PC-9 (cell line): ENCODE measurements around the gene JADE2. TPM values are rescaled to one million over a fixed set of nuclear protein-coding genes. Genes with fewer than 3 reads are reported as not detected.

Experiments used
- BruUV-seq: library from RNA; stranded (reverse); fragments of 400-500 nt; replicated peaks from 2 replicates; lab custom pipeline; 2021; lab: Mats Ljungman, UMichigan
- CTCF ChIA-PET: fragments of 300-600 bp; sonication (Branson Sonifier 250); formaldehyde crosslinking; loops from one replicate; lab custom pipeline; 2022; ENCODE audit warnings: antibody characterized with exemption; lab: Charles Lee
- POLR2A ChIA-PET: fragments of 300-600 bp; sonication (Branson Sonifier 250); formaldehyde crosslinking; loops from one replicate; lab custom pipeline; 2022; ENCODE audit warnings: antibody characterized with exemption; ENCODE audit not compliant: unreplicated experiment; lab: Charles Lee
- DNase-seq, 2 experiments: peaks; one replicate each; pipeline versions ENCODE4 v3.0.0 to v3.0.0-alpha.2; 2015 to 2022; ENCODE audit warnings: mixed read lengths in 1 of 2
- H2AFZ ChIP-seq: fragments of 200-600 bp; sonication (generic); 2 replicates; pipeline ENCODE4 v1.8.1; 2017; ENCODE audit warnings: antibody characterized with exemption
- H3F3A ChIP-seq: fragments of 200-600 bp; sonication (generic); 2 replicates; pipeline ENCODE4 v1.8.1; 2017; ENCODE audit warnings: antibody characterized with exemption, mild to moderate bottlenecking, low read depth; ENCODE audit not compliant: insufficient read depth
- H3K27ac ChIP-seq: fragments of 200-600 bp; sonication (generic); 2 replicates; pipeline ENCODE4 v1.6.1; 2016; ENCODE audit warnings: mixed run types
- H3K27me3 ChIP-seq: fragments of 200-600 bp; sonication (generic); 2 replicates; pipeline ENCODE4 v1.6.1; 2016; ENCODE audit warnings: low read depth, mixed run types; ENCODE audit not compliant: insufficient read depth
- H3K36me3 ChIP-seq: fragments of 200-600 bp; sonication (generic); 2 replicates; pipeline ENCODE4 v1.6.1; 2016; ENCODE audit warnings: low read depth, mixed run types
- H3K4me1 ChIP-seq: fragments of 200-600 bp; sonication (generic); replicated peaks from 2 replicates; pipeline ENCODE4 v1.6.1; 2016; ENCODE audit warnings: mixed run types; ENCODE audit not compliant: insufficient read depth
- H3K4me2 ChIP-seq: fragments of 200-600 bp; sonication (generic); 2 replicates; pipeline ENCODE4 v1.6.1; 2017; ENCODE audit warnings: mixed run types
- H3K4me3 ChIP-seq: fragments of 200-600 bp; sonication (generic); 2 replicates; pipeline ENCODE4 v1.6.1; 2016; ENCODE audit warnings: mixed run types
- H3K79me2 ChIP-seq: fragments of 200-600 bp; sonication (generic); 2 replicates; pipeline ENCODE4 v1.6.1; 2017; ENCODE audit warnings: low read depth, mixed run types
- H3K9me2 ChIP-seq: fragments of 200-600 bp; sonication (generic); 2 replicates; pipeline ENCODE4 v1.8.1; 2017; ENCODE audit warnings: mild to moderate bottlenecking; ENCODE audit not compliant: insufficient read depth
- H3K9me3 ChIP-seq: fragments of 200-600 bp; sonication (generic); 2 replicates; pipeline ENCODE4 v1.8.1; 2016; ENCODE audit warnings: low read depth; ENCODE audit not compliant: insufficient read depth
- H4K20me1 ChIP-seq: fragments of 200-600 bp; sonication (generic); 2 replicates; pipeline ENCODE4 v1.8.1; 2017; ENCODE audit not compliant: insufficient read depth
- EZH2 ChIP-seq: fragments of 200-600 bp; sonication (generic); IDR thresholded peaks from 2 replicates; pipeline ENCODE4 v1.8.0; 2017; ENCODE audit warnings: antibody characterized with exemption, low read depth
- intact Hi-C: fragments of 100-400 bp; cut with micrococcal nuclease; formaldehyde crosslinking; loops from one replicate; pipeline ENCODE4 v1.10.0; 2022; ENCODE audit not compliant: unreplicated experiment
- total RNA-seq: library from RNA; stranded (reverse); gene quantifications from 2 replicates; pipeline ENCODE4 v1.2.3, GENCODE V29; 2021
- TF ChIP-seq, protein P1 (sequence below): fragments of 200-600 bp; sonication (generic); conservative IDR thresholded peaks from 2 replicates; pipeline ENCODE4 v1.6.1; 2017; ENCODE audit warnings: mixed run types, antibody characterized with exemption, mild to moderate bottlenecking, moderate library complexity

JADE2 gene
- total RNA-seq, 1 experiment from 2014 or later = 82.1 TPM

DNA sequence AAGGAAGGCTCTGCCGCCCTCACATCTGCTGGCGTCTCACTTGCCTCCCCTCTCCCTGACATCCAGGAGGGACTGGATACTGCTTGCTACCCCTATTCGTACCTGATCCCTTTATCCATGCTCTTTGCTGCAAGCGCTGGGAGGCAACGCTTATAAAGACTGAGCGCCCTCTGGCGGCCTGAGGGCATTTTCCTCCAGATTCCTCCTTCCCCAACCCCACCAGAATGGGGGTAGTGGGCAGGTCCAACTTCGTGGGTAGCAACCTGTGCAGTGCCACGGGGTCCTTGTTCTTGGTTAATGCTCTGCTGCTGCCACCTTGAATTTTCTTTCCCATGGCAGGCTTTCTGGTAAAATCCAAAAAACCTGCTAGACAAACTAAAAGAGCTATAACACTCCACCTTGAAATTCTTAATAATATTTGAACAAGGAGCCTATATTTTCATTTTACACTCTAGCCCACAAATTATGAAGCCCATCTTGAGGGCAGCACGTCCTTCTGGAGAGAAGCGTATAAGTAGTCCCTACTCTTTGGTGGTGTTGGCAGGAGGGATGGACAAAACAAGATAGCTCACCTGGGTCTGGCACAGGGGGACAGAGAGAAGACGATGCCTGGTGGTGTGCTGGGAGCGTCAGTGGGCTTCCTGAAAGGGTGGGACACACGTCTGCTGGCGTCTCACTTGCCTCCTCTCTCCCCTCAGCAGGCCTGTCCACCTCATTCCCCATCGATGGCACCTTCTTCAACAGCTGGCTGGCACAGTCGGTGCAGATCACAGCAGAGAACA lies 52.5 kb downstream of the JADE2 start:
- Histone ChIP-seq H4K20me1 (peaks cover 12% of the 10 kb centered on the region), H3K4me2 (no peak overlapping the region), H3K27me3 (no peaks in the 10 kb centered on the region), H3K9me3 (no peaks in the 10 kb centered on the region), H3K79me2 (no peaks in the 10 kb centered on the region), H3K4me3 (no peak overlapping the region), H3K36me3 (no peaks in the 10 kb centered on the region), H3K4me1 (no peaks in the 10 kb centered on the region), H3K9me2 (no peaks in the 10 kb centered on the region), H3F3A (no peaks in the 10 kb centered on the region; the same call in 1 of the 2 replicates), H2AFZ (no peak overlapping the region), H3K27ac (no peak overlapping the region)
- no TSS peak for BruUV-seq
- ChIA-PET POLR2A (no interaction called here), CTCF (interaction anchor here (0.6 to 1.1 kb wide), 3 partner anchors 90 to 207 kb away, joined by 3 to 6 read pairs (median 3); partner anchors contain the start of gene UBE2B)
- intact Hi-C loops = loop anchor here (1.0 to 5.0 kb wide), 4 partner anchors 51 to 277 kb away; partner anchors contain the start of genes CDKN2AIPNL and UBE2B
- TF ChIP-seq, protein P1, sequence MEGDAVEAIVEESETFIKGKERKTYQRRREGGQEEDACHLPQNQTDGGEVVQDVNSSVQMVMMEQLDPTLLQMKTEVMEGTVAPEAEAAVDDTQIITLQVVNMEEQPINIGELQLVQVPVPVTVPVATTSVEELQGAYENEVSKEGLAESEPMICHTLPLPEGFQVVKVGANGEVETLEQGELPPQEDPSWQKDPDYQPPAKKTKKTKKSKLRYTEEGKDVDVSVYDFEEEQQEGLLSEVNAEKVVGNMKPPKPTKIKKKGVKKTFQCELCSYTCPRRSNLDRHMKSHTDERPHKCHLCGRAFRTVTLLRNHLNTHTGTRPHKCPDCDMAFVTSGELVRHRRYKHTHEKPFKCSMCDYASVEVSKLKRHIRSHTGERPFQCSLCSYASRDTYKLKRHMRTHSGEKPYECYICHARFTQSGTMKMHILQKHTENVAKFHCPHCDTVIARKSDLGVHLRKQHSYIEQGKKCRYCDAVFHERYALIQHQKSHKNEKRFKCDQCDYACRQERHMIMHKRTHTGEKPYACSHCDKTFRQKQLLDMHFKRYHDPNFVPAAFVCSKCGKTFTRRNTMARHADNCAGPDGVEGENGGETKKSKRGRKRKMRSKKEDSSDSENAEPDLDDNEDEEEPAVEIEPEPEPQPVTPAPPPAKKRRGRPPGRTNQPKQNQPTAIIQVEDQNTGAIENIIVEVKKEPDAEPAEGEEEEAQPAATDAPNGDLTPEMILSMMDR = peak; percentile 84
- no peak for TF ChIP-seq EZH2
- peak in 1 of 2 experiments; percentile 69 for DNase-seq

DNA sequence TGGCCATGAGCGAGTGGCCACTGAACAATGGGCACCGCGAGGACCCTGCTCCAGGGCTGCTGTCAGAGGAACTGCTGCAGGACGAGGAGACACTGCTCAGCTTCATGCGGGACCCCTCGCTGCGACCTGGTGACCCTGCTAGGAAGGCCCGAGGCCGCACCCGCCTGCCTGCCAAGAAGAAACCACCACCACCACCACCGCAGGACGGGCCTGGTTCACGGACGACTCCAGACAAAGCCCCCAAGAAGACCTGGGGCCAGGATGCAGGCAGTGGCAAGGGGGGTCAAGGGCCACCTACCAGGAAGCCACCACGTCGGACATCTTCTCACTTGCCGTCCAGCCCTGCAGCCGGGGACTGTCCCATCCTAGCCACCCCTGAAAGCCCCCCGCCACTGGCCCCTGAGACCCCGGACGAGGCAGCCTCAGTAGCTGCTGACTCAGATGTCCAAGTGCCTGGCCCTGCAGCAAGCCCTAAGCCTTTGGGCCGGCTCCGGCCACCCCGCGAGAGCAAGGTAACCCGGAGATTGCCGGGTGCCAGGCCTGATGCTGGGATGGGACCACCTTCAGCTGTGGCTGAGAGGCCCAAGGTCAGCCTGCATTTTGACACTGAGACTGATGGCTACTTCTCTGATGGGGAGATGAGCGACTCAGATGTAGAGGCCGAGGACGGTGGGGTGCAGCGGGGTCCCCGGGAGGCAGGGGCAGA lies 53.3 kb downstream of the JADE2 start:
- Histone ChIP-seq H3K27ac (no peak overlapping the region), H3K9me2 (no peaks in the 10 kb centered on the region), H3K9me3 (no peaks in the 10 kb centered on the region), H3K79me2 (no peaks in the 10 kb centered on the region), H3K4me3 (no peak overlapping the region), H4K20me1 (peaks cover 12% of the 10 kb centered on the region), H3F3A (no peaks in the 10 kb centered on the region; the same call in 1 of the 2 replicates), H3K27me3 (no peaks in the 10 kb centered on the region), H2AFZ (no peak overlapping the region), H3K36me3 (no peaks in the 10 kb centered on the region), H3K4me1 (no peaks in the 10 kb centered on the region), H3K4me2 (no peak overlapping the region)
- no TSS peak for BruUV-seq
- ChIA-PET POLR2A (no interaction called here), CTCF (interaction anchor here (0.6 to 1.1 kb wide), 2 partner anchors 185 to 207 kb away, joined by 3 to 6 read pairs; partner anchors contain the start of gene UBE2B)
- intact Hi-C loops = loop anchor here (5.0 kb wide), 1 partner anchor 206 kb away; the partner anchor contains the start of gene UBE2B
- DNase-seq = no peak
- no peak for TF ChIP-seq EZH2
- TF ChIP-seq, protein P1 = no peak

DNA sequence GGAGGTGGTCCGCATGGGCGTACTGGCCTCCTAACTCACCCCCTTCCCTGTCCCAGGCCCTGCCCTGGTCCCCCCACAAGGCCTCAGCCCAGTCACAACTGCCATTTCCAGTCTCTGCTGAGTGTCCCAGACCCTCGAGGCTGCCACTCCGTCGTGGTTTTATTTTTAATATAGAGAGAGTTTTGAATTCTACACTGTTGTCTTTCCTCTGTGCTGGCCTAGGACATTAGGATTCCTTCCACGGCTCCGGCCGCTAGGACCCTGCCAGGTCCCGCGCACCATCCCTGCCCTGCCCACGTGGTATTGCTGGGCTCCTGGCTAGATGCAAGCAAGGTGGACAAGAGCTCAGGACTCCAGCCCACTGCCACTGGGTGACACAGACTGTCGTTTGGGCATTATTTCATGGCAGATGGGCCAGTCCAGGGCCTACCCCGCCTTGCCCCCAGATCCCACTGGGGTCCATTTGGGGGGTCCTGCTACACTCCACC lies 53.9 kb downstream of the JADE2 start:
- Histone ChIP-seq H3F3A (no peaks in the 10 kb centered on the region; the same call in 1 of the 2 replicates), H3K9me3 (no peaks in the 10 kb centered on the region), H4K20me1 (peaks cover 12% of the 10 kb centered on the region), H3K27me3 (no peaks in the 10 kb centered on the region), H2AFZ (no peak overlapping the region), H3K9me2 (no peaks in the 10 kb centered on the region), H3K4me1 (no peaks in the 10 kb centered on the region), H3K79me2 (no peaks in the 10 kb centered on the region), H3K27ac (no peak overlapping the region), H3K36me3 (no peaks in the 10 kb centered on the region), H3K4me3 (no peak overlapping the region), H3K4me2 (no peak overlapping the region)
- no TSS peak for BruUV-seq
- POLR2A ChIA-PET = no interaction called here
- intact Hi-C loops = loop anchor here (5.0 kb wide), 1 partner anchor 207 kb away; the partner anchor contains the start of gene UBE2B
- TF ChIP-seq EZH2 = no peak
- no peak for DNase-seq
- CTCF ChIA-PET = no interaction called here
